K562 (cell line): ENCODE data around the gene DLX6. TPM values are rescaled to one million over a fixed set of nuclear protein-coding genes. Genes with fewer than 3 reads are reported as not detected.

ENCODE experiments used
- ATAC-seq: fragments of 200-7000 bp; cut with Tn5 transposase; 3 replicates; pipeline ENCODE4 v1.9.1; 2020; ENCODE audit warnings: moderate library complexity
- BruUV-seq: library from RNA; stranded (reverse); fragments of 400-500 nt; replicated peaks from 2 replicates; lab custom pipeline; 2021; lab: Mats Ljungman, UMichigan
- CTCF ChIA-PET: fragments of 300-600 bp; formaldehyde crosslinking; extraction: SDS; loops from one replicate; lab custom pipeline; 2021; ENCODE audit warnings: low intra/inter-chr PET ratio; lab: Yijun Ruan, JAX
- POLR2A ChIA-PET: fragments of 300-600, 350-650 bp; sonication (Branson Sonifier 250); formaldehyde crosslinking; extraction: SDS; loops from one replicate; lab custom pipeline; 2021; ENCODE audit warnings: antibody characterized with exemption, inconsistent platforms; lab: Yijun Ruan, JAX
- DNase-seq, 4 experiments: peaks; one replicate each; pipeline versions ENCODE4 v3.0.0 to v3.0.0-alpha.2; 2011 to 2018; ENCODE audit warnings: low spot score in 3 of 4, mixed read lengths in 3 of 4; ENCODE audit errors: extremely low read depth in 1 of 4
- FAIRE-seq: peaks from 2 replicates; lab custom pipeline; 2011; peaks lifted over from hg19 to GRCh38; lab: Jason Lieb, UNC
- H2AFZ ChIP-seq: 2 replicates; pipeline ENCODE4 v1.6.0; 2011; ENCODE audit warnings: low read depth, low read length, control low read depth, inconsistent platforms
- H3K27ac ChIP-seq: fragments of 200-600 bp; 3 replicates; pipeline ENCODE4 v1.8.0; 2011; ENCODE audit warnings: low read depth, mild to moderate bottlenecking, control low read depth, inconsistent platforms, low read length, moderate library complexity, mixed read lengths; ENCODE audit errors: extremely low read depth
- H3K27me3 ChIP-seq, 2 experiments: fragments of 300-600 bp in 1 of 2; 2 replicates in 1 of 2; 3 replicates in 1 of 2; pipeline versions ENCODE4 v1.6.0 to v1.8.0; 2011; ENCODE audit warnings: inconsistent platforms in 2 of 2, low read length in 2 of 2, mild to moderate bottlenecking in 1 of 2, mixed read lengths in 1 of 2, moderate library complexity in 1 of 2; ENCODE audit not compliant: control insufficient read depth in 2 of 2, insufficient read depth in 2 of 2
- H3K36me3 ChIP-seq: fragments of 300-600 bp; 3 replicates; pipeline ENCODE4 v1.8.0; 2011; ENCODE audit warnings: mild to moderate bottlenecking, low read length, inconsistent platforms; ENCODE audit not compliant: control insufficient read depth, insufficient read depth
- H3K4me1 ChIP-seq, 2 experiments: fragments of 200-600 bp in 1 of 2; replicated peaks in 1 of 2; 2 replicates in 1 of 2; 3 replicates in 1 of 2; pipeline versions ENCODE4 v1.5.1 to v1.8.0; 2011; ENCODE audit warnings: inconsistent platforms in 2 of 2, low read length in 2 of 2, mild to moderate bottlenecking in 1 of 2, mixed read lengths in 1 of 2, moderate library complexity in 1 of 2; ENCODE audit not compliant: control insufficient read depth in 2 of 2, insufficient read depth in 2 of 2
- H3K4me2 ChIP-seq: 2 replicates; pipeline ENCODE4 v1.6.1; 2011; ENCODE audit warnings: low read length, control low read depth, inconsistent platforms, mixed read lengths; ENCODE audit not compliant: insufficient read depth
- H3K4me3 ChIP-seq: fragments of 200-600 bp; sonication (generic), shearing (Covaris generic); 2 replicates; pipeline ENCODE4 v1.5.1; 2016; ENCODE audit warnings: control low read depth, inconsistent platforms
- H3K79me2 ChIP-seq: fragments of 200-600 bp; 3 replicates; pipeline ENCODE4 v1.8.0; 2011; ENCODE audit warnings: low read length, inconsistent platforms; ENCODE audit not compliant: control insufficient read depth, insufficient read depth
- H3K9ac ChIP-seq, 2 experiments: 2 replicates each; pipeline versions ENCODE4 v1.6.0 to v1.6.1; 2011; ENCODE audit warnings: low read depth in 2 of 2, low read length in 2 of 2, control low read depth in 1 of 2, inconsistent platforms in 1 of 2, mild to moderate bottlenecking in 1 of 2, mixed read lengths in 1 of 2; ENCODE audit not compliant: insufficient read depth in 1 of 2
- H3K9me1 ChIP-seq: one replicate; pipeline ENCODE4 v1.6.0; 2011; ENCODE audit warnings: inconsistent platforms, mild to moderate bottlenecking, low read length, moderate library complexity; ENCODE audit not compliant: control insufficient read depth, insufficient read depth
- H3K9me3 ChIP-seq: replicated peaks from 2 replicates; pipeline ENCODE4 v1.5.1; 2011; ENCODE audit warnings: low read depth, low read length, inconsistent platforms; ENCODE audit not compliant: control insufficient read depth, insufficient read depth
- H4K20me1 ChIP-seq: replicated peaks from 2 replicates; pipeline ENCODE4 v1.6.1; 2011; ENCODE audit warnings: low read length, inconsistent platforms, mixed read lengths; ENCODE audit not compliant: control insufficient read depth, insufficient read depth
- ZBTB26 ChIP-seq: fragments of 450-650 bp; formaldehyde crosslinking; IDR thresholded peaks from 2 replicates; pipeline ENCODE4 v1.4.0; 2022; ENCODE audit warnings: missing genetic modification characterization
- ZNF253 ChIP-seq: fragments of 250-450 bp; sonication (Bioruptor Pico); conservative IDR thresholded peaks from 2 replicates; pipeline ENCODE4 v1.6.1; 2021; ENCODE audit warnings: mild to moderate bottlenecking
- WGBS: fragments of 100-300 bp; shearing (Covaris generic); methylation state at CpG from one replicate; pipeline ENCODE4 v1.1.6; 2016; ENCODE audit warnings: low coverage, mixed read lengths; ENCODE audit not compliant: insufficient coverage; ENCODE audit errors: missing lambda C conversion rate; 5-methylcytosine and 5-hydroxymethylcytosine counted together
- in situ Hi-C: fragments of 300-500 bp; cut with MboI; formaldehyde crosslinking; loops from 4 replicates; pipeline ENCODE4 v1.15.0; 2018; ENCODE audit warnings: inconsistent platforms, mixed read lengths
- intact Hi-C: fragments of 100-400 bp; cut with micrococcal nuclease; formaldehyde crosslinking; loops from 2 replicates; pipeline ENCODE4 v1.14.2; 2022
- polyA plus RNA-seq, 8 experiments: library from polyadenylated mRNA; depleted of rRNA in 4 of 8; stranded (reverse) in 5 of 8; unstranded in 3 of 8; fragments of >200 nt; fragmentation: Nextera tagmentation in 2 of 8; fragmentation: Illumina TruSeq in 1 of 8; extraction: Ambion mirVana in 2 of 8; extraction: Trizol in 1 of 8; gene quantifications; 2 replicates each; pipeline versions ENCODE4 v1.2.1 to v1.2.3, GENCODE V29; 2011 to 2014; ENCODE audit warnings: inconsistent platforms in 1 of 8, missing spikeins in 1 of 8
- total RNA-seq, 7 experiments: library from RNA; depleted of rRNA in 6 of 7; stranded (reverse); fragments of >200 nt in 6 of 7; fragmentation: Illumina TruSeq in 2 of 7; extraction: Trizol in 2 of 7; gene quantifications; 2 replicates each; pipeline versions ENCODE4 v1.2.1 to v1.2.3, GENCODE V29; 2011 to 2021; ENCODE audit warnings: low replicate concordance in 1 of 7
- TF ChIP-seq, protein P1 (sequence below): fragments of 250-450 bp; sonication (Bioruptor Pico); IDR thresholded peaks from 2 replicates; pipeline ENCODE4 v1.4.0; 2020; ENCODE audit warnings: mild to moderate bottlenecking
- TF ChIP-seq, protein P2 (sequence below): fragments of 200-600 bp; sonication (generic); IDR thresholded peaks from one replicate; pipeline ENCODE4 v1.6.1; 2012; ENCODE audit warnings: mild to moderate bottlenecking, low read depth, low read length, inconsistent platforms

DLX6 gene
- total and polyA plus RNA-seq, 9 of the 15 experiments (the other 6 are each of a cell fraction or from before 2014, with no cell fraction given): not detected

GRCh38 chr7:97025130-97025499 is 19.8 kb downstream of the DLX6 start (continued):
- no peak for TF ChIP-seq ZBTB26

DNA sequence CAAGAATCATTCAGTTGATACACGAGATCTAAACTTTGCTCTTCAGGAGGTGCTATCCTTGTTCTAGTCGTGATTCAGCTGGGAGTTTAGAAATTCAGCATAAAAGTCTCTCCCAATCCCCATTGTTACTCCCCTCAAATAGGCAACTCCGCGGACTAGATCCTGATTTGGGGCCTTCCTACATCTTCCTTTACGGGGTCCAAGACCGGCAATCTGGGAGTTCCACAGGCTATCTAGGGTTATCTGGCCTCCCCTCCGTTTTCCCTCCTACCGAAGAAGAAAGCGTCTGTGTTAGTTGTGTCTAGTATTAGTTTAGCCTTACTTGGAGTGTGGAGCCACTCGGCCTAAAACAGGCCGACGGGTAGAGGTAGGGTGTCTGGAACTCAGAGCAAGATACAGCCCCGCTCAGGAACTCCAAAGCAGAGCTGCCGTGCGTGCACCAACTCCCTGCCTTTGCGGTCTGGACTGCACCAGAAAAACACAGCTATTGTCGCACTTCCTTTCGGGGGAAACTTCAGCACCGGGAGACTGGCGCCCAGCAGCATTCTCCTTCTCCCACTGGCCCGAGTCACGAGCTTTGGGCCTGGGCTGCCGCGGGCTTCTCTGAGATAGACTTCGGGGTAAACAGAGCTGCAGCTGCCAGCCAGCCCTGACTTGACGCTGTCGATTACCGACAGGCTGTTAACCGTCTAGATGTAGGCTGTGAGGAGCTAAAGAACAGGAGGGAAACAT is 20.8 kb downstream of the DLX6 start:
- H3K27me3 ChIP-seq: peaks cover 59 to 66% of the 10 kb centered on the region in 2 experiments
- FAIRE-seq (no peak), ATAC-seq (no peak), DNase-seq (no peak)
- 4% methylated on average over 29 of the region's 29 CpGs for WGBS
- H3K79me2 ChIP-seq: no peaks in the 10 kb centered on the region
- no peak overlapping the region for H3K9ac ChIP-seq
- H3K9me3 ChIP-seq: no peaks in the 10 kb centered on the region
- no peak overlapping the region for H2AFZ ChIP-seq
- BruUV-seq: no TSS peak
- H3K36me3 ChIP-seq: no peaks in the 10 kb centered on the region
- peaks cover 0 to 10% of the 10 kb centered on the region in 2 experiments; a peak in 1 of 5 replicates for H3K4me1 ChIP-seq
- no peak overlapping the region for H3K4me3 ChIP-seq
- POLR2A ChIA-PET: interaction anchor here (0.6 to 0.8 kb wide), 3 partner anchors 8 to 1126 kb away, joined by 3 to 5 read pairs (median 3); no protein-coding TSS in a partner anchor
- in situ Hi-C loops (loop anchor here (5.0 to 10.0 kb wide), 2 partner anchors 944 to 1111 kb away; no protein-coding TSS in a partner anchor), intact Hi-C loops (loop anchor here (5.0 kb wide), 1 partner anchor 1304 kb away; no protein-coding TSS in a partner anchor)
- CTCF ChIA-PET: interaction anchor here (1.8 to 2.3 kb wide), 2 partner anchors 951 to 1109 kb away, joined by 16 to 21 read pairs; no protein-coding TSS in a partner anchor
- H3K9me1 ChIP-seq: no peaks in the 10 kb centered on the region
- no peak overlapping the region for H3K4me2 ChIP-seq
- 0 out of 2 replicates have a peak, but pooled peaks cover 5% of the 10 kb centered on the region for H4K20me1 ChIP-seq
- H3K27ac ChIP-seq: no peak overlapping the region
- TF ChIP-seq, protein P1, sequence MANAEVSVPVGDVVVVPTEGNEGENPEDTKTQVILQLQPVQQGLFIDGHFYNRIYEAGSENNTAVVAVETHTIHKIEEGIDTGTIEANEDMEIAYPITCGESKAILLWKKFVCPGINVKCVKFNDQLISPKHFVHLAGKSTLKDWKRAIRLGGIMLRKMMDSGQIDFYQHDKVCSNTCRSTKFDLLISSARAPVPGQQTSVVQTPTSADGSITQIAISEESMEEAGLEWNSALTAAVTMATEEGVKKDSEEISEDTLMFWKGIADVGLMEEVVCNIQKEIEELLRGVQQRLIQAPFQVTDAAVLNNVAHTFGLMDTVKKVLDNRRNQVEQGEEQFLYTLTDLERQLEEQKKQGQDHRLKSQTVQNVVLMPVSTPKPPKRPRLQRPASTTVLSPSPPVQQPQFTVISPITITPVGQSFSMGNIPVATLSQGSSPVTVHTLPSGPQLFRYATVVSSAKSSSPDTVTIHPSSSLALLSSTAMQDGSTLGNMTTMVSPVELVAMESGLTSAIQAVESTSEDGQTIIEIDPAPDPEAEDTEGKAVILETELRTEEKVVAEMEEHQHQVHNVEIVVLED (CRISPR knock-in tag): no peak
- TF ChIP-seq, protein P2, sequence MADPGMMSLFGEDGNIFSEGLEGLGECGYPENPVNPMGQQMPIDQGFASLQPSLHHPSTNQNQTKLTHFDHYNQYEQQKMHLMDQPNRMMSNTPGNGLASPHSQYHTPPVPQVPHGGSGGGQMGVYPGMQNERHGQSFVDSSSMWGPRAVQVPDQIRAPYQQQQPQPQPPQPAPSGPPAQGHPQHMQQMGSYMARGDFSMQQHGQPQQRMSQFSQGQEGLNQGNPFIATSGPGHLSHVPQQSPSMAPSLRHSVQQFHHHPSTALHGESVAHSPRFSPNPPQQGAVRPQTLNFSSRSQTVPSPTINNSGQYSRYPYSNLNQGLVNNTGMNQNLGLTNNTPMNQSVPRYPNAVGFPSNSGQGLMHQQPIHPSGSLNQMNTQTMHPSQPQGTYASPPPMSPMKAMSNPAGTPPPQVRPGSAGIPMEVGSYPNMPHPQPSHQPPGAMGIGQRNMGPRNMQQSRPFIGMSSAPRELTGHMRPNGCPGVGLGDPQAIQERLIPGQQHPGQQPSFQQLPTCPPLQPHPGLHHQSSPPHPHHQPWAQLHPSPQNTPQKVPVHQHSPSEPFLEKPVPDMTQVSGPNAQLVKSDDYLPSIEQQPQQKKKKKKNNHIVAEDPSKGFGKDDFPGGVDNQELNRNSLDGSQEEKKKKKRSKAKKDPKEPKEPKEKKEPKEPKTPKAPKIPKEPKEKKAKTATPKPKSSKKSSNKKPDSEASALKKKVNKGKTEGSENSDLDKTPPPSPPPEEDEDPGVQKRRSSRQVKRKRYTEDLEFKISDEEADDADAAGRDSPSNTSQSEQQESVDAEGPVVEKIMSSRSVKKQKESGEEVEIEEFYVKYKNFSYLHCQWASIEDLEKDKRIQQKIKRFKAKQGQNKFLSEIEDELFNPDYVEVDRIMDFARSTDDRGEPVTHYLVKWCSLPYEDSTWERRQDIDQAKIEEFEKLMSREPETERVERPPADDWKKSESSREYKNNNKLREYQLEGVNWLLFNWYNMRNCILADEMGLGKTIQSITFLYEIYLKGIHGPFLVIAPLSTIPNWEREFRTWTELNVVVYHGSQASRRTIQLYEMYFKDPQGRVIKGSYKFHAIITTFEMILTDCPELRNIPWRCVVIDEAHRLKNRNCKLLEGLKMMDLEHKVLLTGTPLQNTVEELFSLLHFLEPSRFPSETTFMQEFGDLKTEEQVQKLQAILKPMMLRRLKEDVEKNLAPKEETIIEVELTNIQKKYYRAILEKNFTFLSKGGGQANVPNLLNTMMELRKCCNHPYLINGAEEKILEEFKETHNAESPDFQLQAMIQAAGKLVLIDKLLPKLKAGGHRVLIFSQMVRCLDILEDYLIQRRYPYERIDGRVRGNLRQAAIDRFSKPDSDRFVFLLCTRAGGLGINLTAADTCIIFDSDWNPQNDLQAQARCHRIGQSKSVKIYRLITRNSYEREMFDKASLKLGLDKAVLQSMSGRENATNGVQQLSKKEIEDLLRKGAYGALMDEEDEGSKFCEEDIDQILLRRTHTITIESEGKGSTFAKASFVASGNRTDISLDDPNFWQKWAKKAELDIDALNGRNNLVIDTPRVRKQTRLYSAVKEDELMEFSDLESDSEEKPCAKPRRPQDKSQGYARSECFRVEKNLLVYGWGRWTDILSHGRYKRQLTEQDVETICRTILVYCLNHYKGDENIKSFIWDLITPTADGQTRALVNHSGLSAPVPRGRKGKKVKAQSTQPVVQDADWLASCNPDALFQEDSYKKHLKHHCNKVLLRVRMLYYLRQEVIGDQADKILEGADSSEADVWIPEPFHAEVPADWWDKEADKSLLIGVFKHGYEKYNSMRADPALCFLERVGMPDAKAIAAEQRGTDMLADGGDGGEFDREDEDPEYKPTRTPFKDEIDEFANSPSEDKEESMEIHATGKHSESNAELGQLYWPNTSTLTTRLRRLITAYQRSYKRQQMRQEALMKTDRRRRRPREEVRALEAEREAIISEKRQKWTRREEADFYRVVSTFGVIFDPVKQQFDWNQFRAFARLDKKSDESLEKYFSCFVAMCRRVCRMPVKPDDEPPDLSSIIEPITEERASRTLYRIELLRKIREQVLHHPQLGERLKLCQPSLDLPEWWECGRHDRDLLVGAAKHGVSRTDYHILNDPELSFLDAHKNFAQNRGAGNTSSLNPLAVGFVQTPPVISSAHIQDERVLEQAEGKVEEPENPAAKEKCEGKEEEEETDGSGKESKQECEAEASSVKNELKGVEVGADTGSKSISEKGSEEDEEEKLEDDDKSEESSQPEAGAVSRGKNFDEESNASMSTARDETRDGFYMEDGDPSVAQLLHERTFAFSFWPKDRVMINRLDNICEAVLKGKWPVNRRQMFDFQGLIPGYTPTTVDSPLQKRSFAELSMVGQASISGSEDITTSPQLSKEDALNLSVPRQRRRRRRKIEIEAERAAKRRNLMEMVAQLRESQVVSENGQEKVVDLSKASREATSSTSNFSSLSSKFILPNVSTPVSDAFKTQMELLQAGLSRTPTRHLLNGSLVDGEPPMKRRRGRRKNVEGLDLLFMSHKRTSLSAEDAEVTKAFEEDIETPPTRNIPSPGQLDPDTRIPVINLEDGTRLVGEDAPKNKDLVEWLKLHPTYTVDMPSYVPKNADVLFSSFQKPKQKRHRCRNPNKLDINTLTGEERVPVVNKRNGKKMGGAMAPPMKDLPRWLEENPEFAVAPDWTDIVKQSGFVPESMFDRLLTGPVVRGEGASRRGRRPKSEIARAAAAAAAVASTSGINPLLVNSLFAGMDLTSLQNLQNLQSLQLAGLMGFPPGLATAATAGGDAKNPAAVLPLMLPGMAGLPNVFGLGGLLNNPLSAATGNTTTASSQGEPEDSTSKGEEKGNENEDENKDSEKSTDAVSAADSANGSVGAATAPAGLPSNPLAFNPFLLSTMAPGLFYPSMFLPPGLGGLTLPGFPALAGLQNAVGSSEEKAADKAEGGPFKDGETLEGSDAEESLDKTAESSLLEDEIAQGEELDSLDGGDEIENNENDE: no peak
- no peak for TF ChIP-seq ZNF253
